H9 (cell line): ENCODE measurements around the gene AHDC1. TPM values are rescaled to one million over a fixed set of nuclear protein-coding genes. Genes with fewer than 3 reads are reported as not detected.

Experiments
- DNase-seq: peaks from one replicate; pipeline ENCODE4 v3.0.0-alpha.2; 2017
- H2AFZ ChIP-seq: one replicate; pipeline ENCODE4 v1.6.1; 2013; ENCODE audit warnings: mild to moderate bottlenecking, low read length, control low read depth, moderate library complexity
- H2AK5ac ChIP-seq: 2 replicates; pipeline ENCODE4 v1.6.1; 2013; ENCODE audit warnings: low read length, control low read depth, mixed read lengths; ENCODE audit not compliant: insufficient read length
- H2BK120ac ChIP-seq: one replicate; pipeline ENCODE4 v1.6.1; 2013; ENCODE audit warnings: low read depth, mild to moderate bottlenecking, low read length, control low read depth, inconsistent platforms; ENCODE audit not compliant: poor library complexity, severe bottlenecking
- H2BK12ac ChIP-seq: 2 replicates; pipeline ENCODE4 v1.6.1; 2013; ENCODE audit warnings: low read length, control low read depth, mixed read lengths, low read depth; ENCODE audit not compliant: insufficient read length
- H2BK15ac ChIP-seq: 2 replicates; pipeline ENCODE4 v1.6.1; 2013; ENCODE audit warnings: low read depth, low read length, control low read depth
- H2BK20ac ChIP-seq: one replicate; pipeline ENCODE4 v1.6.1; 2013; ENCODE audit warnings: low read depth, mild to moderate bottlenecking, low read length, control low read depth, inconsistent platforms; ENCODE audit not compliant: poor library complexity, severe bottlenecking
- H2BK5ac ChIP-seq: 2 replicates; pipeline ENCODE4 v1.6.1; 2013; ENCODE audit warnings: low read length, control low read depth, mixed read lengths; ENCODE audit not compliant: insufficient read length
- H3K14ac ChIP-seq: 2 replicates; pipeline ENCODE4 v1.6.1; 2013; ENCODE audit warnings: low read length, control low read depth; ENCODE audit not compliant: insufficient read depth
- H3K18ac ChIP-seq: 2 replicates; pipeline ENCODE4 v1.6.1; 2013; ENCODE audit warnings: low read depth, mild to moderate bottlenecking, mixed read lengths, low read length, control low read depth; ENCODE audit not compliant: insufficient read length
- H3K23ac ChIP-seq: 2 replicates; pipeline ENCODE4 v1.6.1; 2013; ENCODE audit warnings: low read length, control low read depth, mixed read lengths, low read depth; ENCODE audit not compliant: insufficient read length
- H3K23me2 ChIP-seq: 2 replicates; pipeline ENCODE4 v1.6.1; 2013; ENCODE audit warnings: low read depth, mild to moderate bottlenecking, mixed read lengths, low read length, control low read depth; ENCODE audit not compliant: insufficient read length, poor library complexity, severe bottlenecking
- H3K27ac ChIP-seq: 2 replicates; pipeline ENCODE4 v1.5.1; 2013; ENCODE audit warnings: low read length, control low read depth, mixed read lengths, low read depth; ENCODE audit not compliant: insufficient read length
- H3K27me3 ChIP-seq: 2 replicates; pipeline ENCODE4 v1.6.1; 2013; ENCODE audit warnings: low read length, control low read depth, inconsistent platforms; ENCODE audit not compliant: insufficient read depth
- H3K4ac ChIP-seq: 2 replicates; pipeline ENCODE4 v1.6.1; 2013; ENCODE audit warnings: low read depth, mild to moderate bottlenecking, control low read depth, inconsistent platforms, low read length, moderate library complexity
- H3K4me1 ChIP-seq: 2 replicates; pipeline ENCODE4 v1.6.1; 2013; ENCODE audit warnings: low read length, control low read depth, inconsistent platforms; ENCODE audit not compliant: insufficient read depth
- H3K4me2 ChIP-seq: 2 replicates; pipeline ENCODE4 v1.6.1; 2013; ENCODE audit warnings: low read length, control low read depth, mixed read lengths; ENCODE audit not compliant: insufficient read length, insufficient read depth
- H3K56ac ChIP-seq: 2 replicates; pipeline ENCODE4 v1.6.1; 2013; ENCODE audit warnings: low read depth, mild to moderate bottlenecking, mixed read lengths, low read length, control low read depth; ENCODE audit not compliant: insufficient read length
- H3K79me1 ChIP-seq: 2 replicates; pipeline ENCODE4 v1.6.1; 2013; ENCODE audit warnings: low read depth, mild to moderate bottlenecking, moderate library complexity, low read length, control low read depth, inconsistent platforms; ENCODE audit not compliant: insufficient read depth, poor library complexity, severe bottlenecking
- H3K79me2 ChIP-seq: 2 replicates; pipeline ENCODE4 v1.6.1; 2013; ENCODE audit warnings: low read length, control low read depth, inconsistent platforms; ENCODE audit not compliant: insufficient read depth
- H3K9ac ChIP-seq: 2 replicates; pipeline ENCODE4 v1.6.1; 2013; ENCODE audit warnings: low read length, control low read depth, mixed read lengths; ENCODE audit not compliant: insufficient read length; ENCODE audit errors: extremely low read depth
- H3K9me3 ChIP-seq: one replicate; pipeline ENCODE4 v1.6.1; 2013; ENCODE audit warnings: low read depth, low read length, inconsistent platforms; ENCODE audit not compliant: control insufficient read depth
- H3T11ph ChIP-seq: one replicate; pipeline ENCODE4 v1.6.1; 2013; ENCODE audit warnings: mild to moderate bottlenecking, low read length, control low read depth, inconsistent platforms
- H4K20me1 ChIP-seq: one replicate; pipeline ENCODE4 v1.6.1; 2013; ENCODE audit not compliant: control insufficient read depth, insufficient read length, insufficient read depth
- H4K5ac ChIP-seq: 2 replicates; pipeline ENCODE4 v1.6.1; 2013; ENCODE audit warnings: low read depth, mild to moderate bottlenecking, mixed read lengths, low read length, control low read depth; ENCODE audit not compliant: insufficient read length
- H4K8ac ChIP-seq: replicated peaks from 2 replicates; pipeline ENCODE4 v1.6.1; 2013; ENCODE audit warnings: low read length, control low read depth, mixed read lengths, low read depth; ENCODE audit not compliant: insufficient read length
- H4K91ac ChIP-seq: 2 replicates; pipeline ENCODE4 v1.6.1; 2013; ENCODE audit warnings: low read depth, mild to moderate bottlenecking, moderate library complexity, mixed read lengths, low read length, control low read depth; ENCODE audit not compliant: insufficient read length
- H3K27ac Mint-ChIP-seq, 3 experiments: 2 replicates in 2 of 3; 3 replicates in 1 of 3; pipeline ENCODE4 v1.8.0; 2020 to 2021; ENCODE audit warnings: mixed read lengths in 3 of 3, mild to moderate bottlenecking in 1 of 3, moderate library complexity in 1 of 3
- H3K27me3 Mint-ChIP-seq: 2 replicates; pipeline ENCODE4 v1.8.0; 2021; ENCODE audit warnings: low read depth, mild to moderate bottlenecking, moderate library complexity, mixed read lengths
- H3K36me3 Mint-ChIP-seq, 3 experiments: 2 replicates in 2 of 3; 3 replicates in 1 of 3; pipeline ENCODE4 v1.8.0; 2020 to 2021; ENCODE audit warnings: low read depth in 3 of 3, mixed read lengths in 3 of 3; ENCODE audit not compliant: insufficient read depth in 1 of 3
- H3K4me1 Mint-ChIP-seq, 2 experiments: 2 replicates each; pipeline ENCODE4 v1.8.0; 2020; ENCODE audit warnings: mixed read lengths in 2 of 2
- H3K4me3 Mint-ChIP-seq, 2 experiments: 2 replicates in 1 of 2; 3 replicates in 1 of 2; pipeline ENCODE4 v1.8.0; 2020 to 2021; ENCODE audit warnings: mild to moderate bottlenecking in 2 of 2, mixed read lengths in 2 of 2, moderate library complexity in 1 of 2
- H3K9me3 Mint-ChIP-seq, 2 experiments: 2 replicates in 1 of 2; 3 replicates in 1 of 2; pipeline ENCODE4 v1.8.0; 2020; ENCODE audit warnings: mild to moderate bottlenecking in 2 of 2, mixed read lengths in 2 of 2, moderate library complexity in 1 of 2
- WGBS: extraction: QIAGEN DNeasy Blood & Tissue Kit; methylation state at CpG from one replicate; pipeline ENCODE4 v1.1.7; 2013; ENCODE audit warnings: missing lambda C conversion rate, low lambda C conversion rate, mixed read lengths; ENCODE audit not compliant: insufficient read length; ENCODE audit errors: extremely low coverage; 5-methylcytosine and 5-hydroxymethylcytosine counted together
- total RNA-seq: library from RNA; stranded (reverse); gene quantifications from 2 replicates; pipeline ENCODE4 v1.2.1, GENCODE V29; 2021
- TF ChIP-seq, protein P1 (sequence below): fragments of 200-600 bp; sonication (generic); conservative IDR thresholded peaks from 3 replicates; pipeline ENCODE4 v1.8.0; 2021; ENCODE audit warnings: antibody characterized with exemption, mild to moderate bottlenecking

The AHDC1 gene
- total RNA-seq, 1 experiment from 2014 or later: 29.4 TPM

DNA sequence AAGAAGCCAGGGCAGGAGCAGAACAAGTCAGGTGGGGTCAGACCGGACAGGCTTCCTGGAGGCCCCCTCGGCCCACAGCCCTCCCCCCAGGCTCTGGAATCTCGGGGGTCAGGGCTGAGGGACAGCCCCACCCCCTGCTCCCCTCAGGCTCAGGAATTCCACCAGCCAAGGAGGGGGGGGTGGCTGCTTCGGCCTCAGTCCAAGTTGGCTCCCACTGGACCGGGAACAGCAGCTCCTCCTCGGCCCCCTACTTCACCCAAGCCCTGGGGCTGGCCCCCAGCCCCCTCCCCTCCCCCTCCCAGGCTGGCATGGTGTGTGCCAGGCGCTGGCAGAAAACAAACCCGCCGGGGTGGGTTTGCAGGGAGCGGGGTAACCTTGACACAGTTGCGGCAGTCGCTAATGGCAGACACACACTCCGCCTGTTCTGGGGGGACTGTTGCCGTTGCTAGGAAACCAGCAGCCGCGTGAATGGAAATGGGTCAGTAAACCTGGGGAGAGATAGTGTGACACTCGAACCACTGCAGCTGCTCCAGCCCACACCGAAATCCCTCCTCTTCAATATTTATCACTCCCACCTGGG lies 32.4 kb downstream of the AHDC1 start:
- no peak overlapping the region for H4K8ac ChIP-seq
- H2BK20ac ChIP-seq: no peak overlapping the region
- TF ChIP-seq, protein P1, sequence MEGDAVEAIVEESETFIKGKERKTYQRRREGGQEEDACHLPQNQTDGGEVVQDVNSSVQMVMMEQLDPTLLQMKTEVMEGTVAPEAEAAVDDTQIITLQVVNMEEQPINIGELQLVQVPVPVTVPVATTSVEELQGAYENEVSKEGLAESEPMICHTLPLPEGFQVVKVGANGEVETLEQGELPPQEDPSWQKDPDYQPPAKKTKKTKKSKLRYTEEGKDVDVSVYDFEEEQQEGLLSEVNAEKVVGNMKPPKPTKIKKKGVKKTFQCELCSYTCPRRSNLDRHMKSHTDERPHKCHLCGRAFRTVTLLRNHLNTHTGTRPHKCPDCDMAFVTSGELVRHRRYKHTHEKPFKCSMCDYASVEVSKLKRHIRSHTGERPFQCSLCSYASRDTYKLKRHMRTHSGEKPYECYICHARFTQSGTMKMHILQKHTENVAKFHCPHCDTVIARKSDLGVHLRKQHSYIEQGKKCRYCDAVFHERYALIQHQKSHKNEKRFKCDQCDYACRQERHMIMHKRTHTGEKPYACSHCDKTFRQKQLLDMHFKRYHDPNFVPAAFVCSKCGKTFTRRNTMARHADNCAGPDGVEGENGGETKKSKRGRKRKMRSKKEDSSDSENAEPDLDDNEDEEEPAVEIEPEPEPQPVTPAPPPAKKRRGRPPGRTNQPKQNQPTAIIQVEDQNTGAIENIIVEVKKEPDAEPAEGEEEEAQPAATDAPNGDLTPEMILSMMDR: no peak
- no peak overlapping the region for H2AFZ ChIP-seq
- peak overlapping the region; percentile 61 for H3K14ac ChIP-seq
- H3T11ph ChIP-seq: no peak overlapping the region
- no peaks in the 10 kb centered on the region for H3K9me3 ChIP-seq
- WGBS: no CpG with 5 or more reads among the region's 18 CpGs
- H3K27me3 Mint-ChIP-seq: no peaks in the 10 kb centered on the region; the same call in none of the 2 replicates
- peaks cover 5% of the 10 kb centered on the region for H3K23me2 ChIP-seq
- no peak overlapping the region for H2AK5ac ChIP-seq
- H3K4me3 Mint-ChIP-seq: peak overlapping the region; percentile 46 to 75
- no peak overlapping the region for H4K91ac ChIP-seq
- H3K9me3 Mint-ChIP-seq: no peaks in the 10 kb centered on the region; a peak in 1 of 5 replicates
- no peak overlapping the region for H2BK5ac ChIP-seq
- no peaks in the 10 kb centered on the region for H3K36me3 Mint-ChIP-seq
- peak overlapping the region; percentile 34 for H3K18ac ChIP-seq
- H4K5ac ChIP-seq: no peak overlapping the region
- no peaks in the 10 kb centered on the region for H3K79me1 ChIP-seq
- H4K20me1 ChIP-seq: no peaks in the 10 kb centered on the region
- no peaks in the 10 kb centered on the region for H3K79me2 ChIP-seq
- H3K27me3 ChIP-seq: no peaks in the 10 kb centered on the region
- H3K4ac ChIP-seq: no peak overlapping the region
- H3K4me1 ChIP-seq: peaks cover 39% of the 10 kb centered on the region
- DNase-seq: no peak
- H3K9ac ChIP-seq: no peak overlapping the region
- no peak overlapping the region for H3K56ac ChIP-seq
- H3K27ac ChIP-seq: no peak overlapping the region
- H3K4me1 Mint-ChIP-seq: peaks cover 76 to 81% of the 10 kb centered on the region in 2 experiments
- no peak overlapping the region for H3K23ac ChIP-seq
- no peak overlapping the region for H2BK12ac ChIP-seq
- H2BK120ac ChIP-seq: no peak overlapping the region
- H2BK15ac ChIP-seq: no peak overlapping the region
- peak overlapping the region; percentile 42 for H3K4me2 ChIP-seq
- H3K27ac Mint-ChIP-seq: peak overlapping the region; percentile 95 to 97 (median 97)
